ENCODE measurements around the gene FFAR2. TPM values are rescaled to one million over a fixed set of nuclear protein-coding genes. Genes with fewer than 3 reads are reported as not detected.

FFAR2 gene
- total and polyA plus RNA-seq, 9 of the 15 experiments (the other 6 are each of a cell fraction or from before 2014, with no cell fraction given): not detected

GRCh38 chr19:35414442-35414841, 33.6 kb upstream of the FFAR2 start:
- Histone ChIP-seq H3K36me3 (ENCODE audit: control insufficient read depth, insufficient read depth, low read length) (no peaks in the 10 kb centered on the region), H2AFZ (ENCODE audit: low read depth, low read length) (no peak overlapping the region), H3K27me3 (ENCODE audit: control insufficient read depth in 2 of 2, insufficient read depth in 2 of 2, low read length in 2 of 2) (peaks cover 51 to 52% of the 10 kb centered on the region in 2 experiments), H3K9me3 (replicated peaks; ENCODE audit: control insufficient read depth, insufficient read depth, low read depth, low read length) (no peaks in the 10 kb centered on the region), H4K20me1 (replicated peaks; ENCODE audit: control insufficient read depth, insufficient read depth, low read length) (no peaks in the 10 kb centered on the region), H3K9me1 (ENCODE audit: control insufficient read depth, insufficient read depth, low read length) (no peaks in the 10 kb centered on the region), H3K4me3 (no peak overlapping the region), H3K4me1 (replicated peaks in 1 of 2; ENCODE audit: control insufficient read depth in 2 of 2, insufficient read depth in 2 of 2, low read length in 2 of 2) (no peaks in the 10 kb centered on the region; a peak in 1 of 5 replicates), H3K27ac (ENCODE audit: extremely low read depth, low read depth, low read length) (no peak overlapping the region; the same call in 2 of the 3 replicates), H3K79me2 (ENCODE audit: control insufficient read depth, insufficient read depth, low read length) (no peaks in the 10 kb centered on the region), H3K4me2 (ENCODE audit: insufficient read depth, low read length) (no peak overlapping the region), H3K9ac (ENCODE audit: insufficient read depth in 1 of 2, low read depth in 2 of 2, low read length in 2 of 2) (no peak overlapping the region)
- FAIRE-seq (no peak), DNase-seq (ENCODE audit: extremely low read depth in 1 of 4, low spot score in 3 of 4) (no peak), ATAC-seq (no peak)
- WGBS (ENCODE audit: insufficient coverage, low coverage, missing lambda C conversion rate): 0% methylated on average over 3 of the region's 3 CpGs
- ChIA-PET POLR2A (no interaction called here), CTCF (ENCODE audit: low intra/inter-chr PET ratio) (no interaction called here)
- intact Hi-C loops (cut with micrococcal nuclease): no loop called here
- in situ Hi-C loops (cut with MboI): no loop called here
- TF ChIP-seq, protein P1, sequence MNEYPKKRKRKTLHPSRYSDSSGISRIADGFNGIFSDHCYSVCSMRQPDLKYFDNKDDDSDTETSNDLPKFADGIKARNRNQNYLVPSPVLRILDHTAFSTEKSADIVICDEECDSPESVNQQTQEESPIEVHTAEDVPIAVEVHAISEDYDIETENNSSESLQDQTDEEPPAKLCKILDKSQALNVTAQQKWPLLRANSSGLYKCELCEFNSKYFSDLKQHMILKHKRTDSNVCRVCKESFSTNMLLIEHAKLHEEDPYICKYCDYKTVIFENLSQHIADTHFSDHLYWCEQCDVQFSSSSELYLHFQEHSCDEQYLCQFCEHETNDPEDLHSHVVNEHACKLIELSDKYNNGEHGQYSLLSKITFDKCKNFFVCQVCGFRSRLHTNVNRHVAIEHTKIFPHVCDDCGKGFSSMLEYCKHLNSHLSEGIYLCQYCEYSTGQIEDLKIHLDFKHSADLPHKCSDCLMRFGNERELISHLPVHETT (CRISPR knock-in tag; conservative IDR thresholded peaks at IDR 0.05 in 1 of 2, IDR thresholded peaks at IDR 0.05 in 1 of 2): no peak
- TF ChIP-seq SMAD4 (CRISPR knock-in tag; conservative IDR thresholded peaks at IDR 0.05) (no peak), RAD21 (CRISPR knock-in tag; conservative IDR thresholded peaks at IDR 0.05 in 1 of 2, IDR thresholded peaks at IDR 0.05 in 1 of 2) (no peak)
- TF ChIP-seq, protein P2, sequence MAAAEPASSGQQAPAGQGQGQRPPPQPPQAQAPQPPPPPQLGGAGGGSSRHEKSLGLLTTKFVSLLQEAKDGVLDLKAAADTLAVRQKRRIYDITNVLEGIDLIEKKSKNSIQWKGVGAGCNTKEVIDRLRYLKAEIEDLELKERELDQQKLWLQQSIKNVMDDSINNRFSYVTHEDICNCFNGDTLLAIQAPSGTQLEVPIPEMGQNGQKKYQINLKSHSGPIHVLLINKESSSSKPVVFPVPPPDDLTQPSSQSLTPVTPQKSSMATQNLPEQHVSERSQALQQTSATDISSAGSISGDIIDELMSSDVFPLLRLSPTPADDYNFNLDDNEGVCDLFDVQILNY (CRISPR knock-in tag; IDR thresholded peaks at IDR 0.05): no peak
- no TSS peak for BruUV-seq (replicated peaks)
